Measurements from ENCODE around the gene PTCSC3. TPM values are rescaled to one million over a fixed set of nuclear protein-coding genes. Genes with fewer than 3 reads are reported as not detected.

Gene PTCSC3
- total and polyA plus RNA-seq, 9 donors, result not detected

DNA sequence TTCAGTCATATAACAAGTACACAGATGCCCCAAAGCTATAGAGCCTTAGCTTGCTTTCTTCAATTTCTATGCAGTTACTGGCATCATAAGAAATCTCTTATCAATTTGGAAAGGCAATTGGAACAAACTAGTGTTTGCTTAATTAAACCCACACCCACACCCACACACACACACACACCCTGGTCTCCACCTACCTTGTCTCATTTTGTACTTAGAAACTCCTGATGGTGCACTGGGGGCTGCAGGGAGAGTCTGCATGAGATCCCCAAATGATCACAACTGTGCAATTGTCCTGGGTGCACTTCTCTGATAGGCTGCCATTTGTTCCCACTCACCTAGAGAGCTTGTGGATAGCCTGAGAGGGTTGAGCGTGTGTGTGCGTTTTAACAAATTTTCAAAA lies 40.5 kb upstream of the PTCSC3 start:
- Histone ChIP-seq H3K4me1 (ENCODE audit: insufficient read depth) (no peaks in the 10 kb centered on the region), H3K27me3 (no peaks in the 10 kb centered on the region), H3K9me3 (no peaks in the 10 kb centered on the region), H3K4me3 (no peak overlapping the region), H3K36me3 (no peaks in the 10 kb centered on the region), H3K27ac (no peak overlapping the region)
- no peak for DNase-seq
- TF ChIP-seq POLR2A (IDR thresholded peaks at IDR 0.05) (no peak), EP300 (IDR thresholded peaks at IDR 0.05) (no peak)
- TF ChIP-seq, protein P1, sequence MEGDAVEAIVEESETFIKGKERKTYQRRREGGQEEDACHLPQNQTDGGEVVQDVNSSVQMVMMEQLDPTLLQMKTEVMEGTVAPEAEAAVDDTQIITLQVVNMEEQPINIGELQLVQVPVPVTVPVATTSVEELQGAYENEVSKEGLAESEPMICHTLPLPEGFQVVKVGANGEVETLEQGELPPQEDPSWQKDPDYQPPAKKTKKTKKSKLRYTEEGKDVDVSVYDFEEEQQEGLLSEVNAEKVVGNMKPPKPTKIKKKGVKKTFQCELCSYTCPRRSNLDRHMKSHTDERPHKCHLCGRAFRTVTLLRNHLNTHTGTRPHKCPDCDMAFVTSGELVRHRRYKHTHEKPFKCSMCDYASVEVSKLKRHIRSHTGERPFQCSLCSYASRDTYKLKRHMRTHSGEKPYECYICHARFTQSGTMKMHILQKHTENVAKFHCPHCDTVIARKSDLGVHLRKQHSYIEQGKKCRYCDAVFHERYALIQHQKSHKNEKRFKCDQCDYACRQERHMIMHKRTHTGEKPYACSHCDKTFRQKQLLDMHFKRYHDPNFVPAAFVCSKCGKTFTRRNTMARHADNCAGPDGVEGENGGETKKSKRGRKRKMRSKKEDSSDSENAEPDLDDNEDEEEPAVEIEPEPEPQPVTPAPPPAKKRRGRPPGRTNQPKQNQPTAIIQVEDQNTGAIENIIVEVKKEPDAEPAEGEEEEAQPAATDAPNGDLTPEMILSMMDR (IDR thresholded peaks at IDR 0.05), result no peak
- 87 to 95% (median 91%) methylated on average over 2 of the region's 2 CpGs for WGBS, 3 donors
- intact Hi-C loops (cut with DNase I), result no loop called here

DNA sequence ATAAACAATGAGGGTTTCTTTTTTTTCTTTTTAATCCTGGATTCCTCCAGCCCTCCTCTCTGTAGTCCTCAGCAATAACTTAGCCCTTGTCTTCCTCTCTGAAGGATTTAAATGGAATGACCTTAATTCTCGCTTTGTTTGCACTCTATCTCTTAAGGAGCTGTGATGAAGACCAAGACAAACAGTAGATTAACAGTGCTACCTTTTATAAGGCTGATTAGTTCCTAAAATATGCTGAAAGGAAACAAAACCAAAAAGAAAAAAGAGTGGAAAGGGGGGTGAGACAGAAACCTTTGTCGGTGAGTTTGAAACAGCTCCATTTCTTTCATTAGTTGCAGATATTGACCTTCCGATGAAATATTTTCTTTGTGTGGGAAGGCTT lies 38.7 kb upstream of the PTCSC3 start:
- intact Hi-C loops (cut with DNase I), result no loop called here
- no peaks in the 10 kb centered on the region for H3K9me3 ChIP-seq
- no peak overlapping the region for H3K4me3 ChIP-seq
- H3K4me1 ChIP-seq (ENCODE audit: insufficient read depth), result no peaks in the 10 kb centered on the region
- WGBS, 3 donors, result 61 to 73% (median 67%) methylated on average over 3 of the region's 3 CpGs
- no peaks in the 10 kb centered on the region for H3K36me3 ChIP-seq
- TF ChIP-seq, protein P1 (IDR thresholded peaks at IDR 0.05), result no peak
- no peak overlapping the region for H3K27ac ChIP-seq
- no peak for DNase-seq
- no peaks in the 10 kb centered on the region for H3K27me3 ChIP-seq

DNA sequence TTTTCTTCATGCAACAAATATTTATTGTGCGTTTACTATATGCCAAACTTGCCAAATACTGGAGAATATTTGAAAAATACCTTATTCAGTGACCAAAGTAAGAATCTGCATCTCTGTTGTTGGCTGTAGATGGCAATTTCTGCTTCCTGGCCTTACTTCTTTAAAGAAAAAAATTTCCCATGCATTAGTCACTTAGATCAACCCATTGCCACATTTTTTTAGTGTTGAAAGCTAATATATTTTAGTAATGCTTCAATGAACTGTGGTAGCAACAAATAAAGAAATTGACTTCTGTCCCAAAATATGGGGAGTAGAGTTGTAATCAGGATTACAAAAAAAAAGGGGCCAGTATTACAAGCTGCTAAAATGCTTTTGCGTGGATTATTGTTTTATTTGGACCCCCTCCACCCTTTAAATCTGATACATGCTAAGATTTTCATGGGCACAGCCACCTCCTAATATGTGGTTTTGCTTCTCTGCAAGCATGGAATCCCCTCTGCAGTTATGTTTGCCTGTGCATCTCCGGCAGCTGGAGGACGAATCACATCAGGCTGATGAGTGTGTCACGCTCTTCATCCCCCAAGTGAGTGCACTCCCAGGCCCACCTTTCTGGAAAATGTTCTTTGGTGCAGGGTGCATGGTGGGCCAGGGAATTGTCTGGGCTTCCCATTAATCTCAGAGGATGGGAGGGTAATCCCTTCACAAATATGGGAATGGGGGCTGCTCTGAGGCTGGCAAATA lies 38.1 kb upstream of the PTCSC3 start:
- Histone ChIP-seq H3K4me1 (ENCODE audit: insufficient read depth) (no peaks in the 10 kb centered on the region), H3K9me3 (no peaks in the 10 kb centered on the region), H3K36me3 (no peaks in the 10 kb centered on the region), H3K27ac (no peak overlapping the region), H3K4me3 (no peak overlapping the region), H3K27me3 (no peaks in the 10 kb centered on the region)
- TF ChIP-seq EP300 (IDR thresholded peaks at IDR 0.05) (no peak), POLR2A (IDR thresholded peaks at IDR 0.05) (no peak)
- TF ChIP-seq, protein P1 (IDR thresholded peaks at IDR 0.05), result no peak
- intact Hi-C loops (cut with DNase I), result no loop called here
- no peak for DNase-seq
- WGBS, 3 donors, result 58 to 66% (median 65%) methylated on average over 5 of the region's 5 CpGs

DNA sequence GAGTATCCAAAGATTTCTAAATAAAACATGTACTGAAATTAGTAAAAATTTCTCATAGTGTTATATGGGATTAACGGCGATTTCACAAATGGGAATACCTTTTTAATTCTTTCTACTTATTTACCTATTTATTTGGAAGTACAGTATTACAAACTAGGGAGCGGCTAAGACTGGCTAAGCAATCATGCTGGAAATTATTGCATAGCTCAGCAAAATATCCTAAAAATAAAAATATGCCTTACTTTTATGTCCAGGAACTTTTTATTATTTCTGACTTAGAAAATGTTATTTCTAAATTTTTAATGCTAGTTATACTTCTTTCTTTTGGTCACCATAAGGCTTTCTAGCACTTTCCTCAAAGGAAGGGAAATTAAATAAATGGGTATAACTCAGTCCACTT lies 36.5 kb upstream of the PTCSC3 start:
- H3K27ac ChIP-seq, result no peak overlapping the region
- H3K4me1 ChIP-seq (ENCODE audit: insufficient read depth), result no peaks in the 10 kb centered on the region
- H3K36me3 ChIP-seq, result no peaks in the 10 kb centered on the region
- H3K4me3 ChIP-seq, result no peak overlapping the region
- no peak for DNase-seq
- TF ChIP-seq POLR2A (IDR thresholded peaks at IDR 0.05) (no peak), EP300 (IDR thresholded peaks at IDR 0.05) (no peak)
- TF ChIP-seq, protein P1 (IDR thresholded peaks at IDR 0.05), result no peak
- intact Hi-C loops (cut with DNase I), result no loop called here
- H3K9me3 ChIP-seq, result no peaks in the 10 kb centered on the region
- H3K27me3 ChIP-seq, result no peaks in the 10 kb centered on the region
- WGBS, 3 donors, result 95 to 99% (median 97%) methylated on average over 3 of the region's 3 CpGs
